WI38 (cell line): ENCODE results near the gene C1QTNF1.

Source experiments
- H3K4me3 ChIP-seq: 2 replicates; pipeline ENCODE4 v1.5.1; 2011; ENCODE audit warnings: low read depth, mild to moderate bottlenecking, control low read depth, low read length
- CTCF ChIP-seq: IDR thresholded peaks from 2 replicates; pipeline ENCODE4 v1.5.1; 2012; ENCODE audit warnings: low read depth, mild to moderate bottlenecking, control low read depth, low read length

Gene C1QTNF1

GRCh38 chr17:79094261-79094660, 70.3 kb downstream of the C1QTNF1 start:
- no peak overlapping the region for H3K4me3 ChIP-seq
- TF ChIP-seq CTCF: no peak

- no peak overlapping the region for H3K4me3 ChIP-seq
- no peak for TF ChIP-seq CTCF
These were observed 71.5 kb downstream of the C1QTNF1 start for GRCh38 chr17:79095345-79096055.

GRCh38 chr17:79096477-79096876, 72.5 kb downstream of the C1QTNF1 start:
- TF ChIP-seq CTCF: no peak

GRCh38 chr17:79097226-79098055, 73.5 kb downstream of the C1QTNF1 start:
- TF ChIP-seq CTCF: no peak
- no peak overlapping the region for H3K4me3 ChIP-seq

More at GRCh38 chr17:79096477-79096876, 72.5 kb downstream of the C1QTNF1 start:
- H3K4me3 ChIP-seq: no peak overlapping the region

- no peak for TF ChIP-seq CTCF
- H3K4me3 ChIP-seq: no peak overlapping the region
These were observed 74.4 kb downstream of the C1QTNF1 start for GRCh38 chr17:79098282-79098867.
